HEK293T (cell line): Measurements from ENCODE around the gene NACC2.

Experiments
- CTCF ChIA-PET: fragments of 350-600 bp; formaldehyde crosslinking; extraction: SDS; loops from one replicate; lab custom pipeline; 2021; ENCODE audit warnings: antibody characterized with exemption, inconsistent platforms; lab: Yijun Ruan, JAX
- POLR2A ChIA-PET: fragments of 350-600 bp; formaldehyde crosslinking; extraction: SDS; loops from one replicate; lab custom pipeline; 2020; ENCODE audit warnings: antibody characterized with exemption, inconsistent platforms; lab: Yijun Ruan, JAX
- DNase-seq: peaks from one replicate; pipeline ENCODE4 v3.0.0; 2012; ENCODE audit warnings: mixed read lengths; ENCODE audit errors: extremely low spot score
- ARNT ChIP-seq: fragments of 450-650 bp; IDR thresholded peaks from 2 replicates; pipeline ENCODE4 v1.6.1; 2017; ENCODE audit warnings: mild to moderate bottlenecking
- BHLHE40 ChIP-seq: fragments of 450-650 bp; IDR thresholded peaks from 2 replicates; pipeline ENCODE4 v1.6.1; 2016; ENCODE audit warnings: mild to moderate bottlenecking, moderate library complexity, borderline replicate concordance
- CTBP1 ChIP-seq: fragments of 450-650 bp; IDR thresholded peaks from 2 replicates; pipeline ENCODE4 v1.6.1; 2016; ENCODE audit warnings: borderline replicate concordance
- ELF4 ChIP-seq: fragments of 450-650 bp; IDR thresholded peaks from 2 replicates; pipeline ENCODE4 v1.6.1; 2017; ENCODE audit warnings: antibody characterized with exemption
- FOXA1 ChIP-seq: fragments of 450-650 bp; IDR thresholded peaks from 2 replicates; pipeline ENCODE4 v1.6.1; 2016; ENCODE audit warnings: mild to moderate bottlenecking
- FOXK2 ChIP-seq: fragments of 450-650 bp; IDR thresholded peaks from 2 replicates; pipeline ENCODE4 v1.6.1; 2016; ENCODE audit warnings: mild to moderate bottlenecking
- FOXM1 ChIP-seq: fragments of 450-650 bp; IDR thresholded peaks from 2 replicates; pipeline ENCODE4 v1.6.1; 2017; ENCODE audit warnings: mild to moderate bottlenecking, borderline replicate concordance
- HDGF ChIP-seq: fragments of 450-650 bp; IDR thresholded peaks from 2 replicates; pipeline ENCODE4 v1.6.1; 2017; ENCODE audit warnings: antibody characterized with exemption, borderline replicate concordance
- L3MBTL2 ChIP-seq: fragments of 450-650 bp; conservative IDR thresholded peaks from 2 replicates; pipeline ENCODE4 v1.6.1; 2016; ENCODE audit warnings: mild to moderate bottlenecking
- LEF1 ChIP-seq: fragments of 450-650 bp; IDR thresholded peaks from 2 replicates; pipeline ENCODE4 v1.6.1; 2017; ENCODE audit warnings: mild to moderate bottlenecking, borderline replicate concordance
- NFRKB ChIP-seq: fragments of 450-650 bp; IDR thresholded peaks from 2 replicates; pipeline ENCODE4 v1.6.1; 2016; ENCODE audit warnings: mild to moderate bottlenecking, moderate library complexity
- PKNOX1 ChIP-seq: fragments of 450-650 bp; IDR thresholded peaks from 2 replicates; pipeline ENCODE4 v1.6.1; 2016
- SP1 ChIP-seq: fragments of 450-650 bp; IDR thresholded peaks from 2 replicates; pipeline ENCODE4 v1.6.1; 2017
- SUZ12 ChIP-seq: fragments of 450-650 bp; IDR thresholded peaks from 2 replicates; pipeline ENCODE4 v1.6.1; 2016; ENCODE audit warnings: mild to moderate bottlenecking
- TARDBP ChIP-seq: fragments of 450-650 bp; IDR thresholded peaks from 2 replicates; pipeline ENCODE4 v1.6.1; 2016
- ZNF384 ChIP-seq: fragments of 450-650 bp; IDR thresholded peaks from 2 replicates; pipeline ENCODE4 v1.6.1; 2016

NACC2 gene

GRCh38 chr9:136050701-136051452 lies 44.2 kb downstream of the NACC2 start:
- DNase-seq, result peak; percentile 28
- CTCF ChIA-PET, result no interaction called here
- TF ChIP-seq L3MBTL2 (no peak), ARNT (no peak), CTBP1 (no peak), FOXK2 (no peak), ELF4 (no peak), SUZ12 (no peak), NFRKB (no peak), TARDBP (no peak), PKNOX1 (no peak), SP1 (no peak), FOXM1 (no peak), HDGF (no peak), FOXA1 (no peak), ZNF384 (no peak), BHLHE40 (no peak), LEF1 (no peak)
- POLR2A ChIA-PET, result no interaction called here

- POLR2A ChIA-PET, result no interaction called here
- CTCF ChIA-PET, result no interaction called here
Measured at GRCh38 chr9:136050266-136050700, 44.8 kb downstream of the NACC2 start.

GRCh38 chr9:136049491-136050265 lies 45.4 kb downstream of the NACC2 start:
- ChIA-PET CTCF (no interaction called here), POLR2A (no interaction called here)
- TF ChIP-seq FOXM1 (no peak), NFRKB (no peak), FOXA1 (no peak), ARNT (no peak), ZNF384 (no peak), LEF1 (no peak), FOXK2 (no peak), BHLHE40 (no peak), CTBP1 (no peak), SUZ12 (no peak), TARDBP (no peak), HDGF (no peak), L3MBTL2 (no peak), PKNOX1 (no peak), SP1 (no peak), ELF4 (no peak)
- DNase-seq, result no peak

More at GRCh38 chr9:136050266-136050700, 44.8 kb downstream of the NACC2 start:
- no peak for DNase-seq
- TF ChIP-seq TARDBP (no peak), BHLHE40 (no peak), SUZ12 (no peak), LEF1 (no peak), FOXK2 (no peak), FOXM1 (no peak), SP1 (no peak), L3MBTL2 (no peak), NFRKB (no peak), FOXA1 (no peak), HDGF (no peak), ELF4 (no peak), ZNF384 (no peak), PKNOX1 (no peak), CTBP1 (no peak)

- no peak for DNase-seq
Measured at GRCh38 chr9:136048560-136049411, 46.3 kb downstream of the NACC2 start.

More at GRCh38 chr9:136048560-136049411, 46.3 kb downstream of the NACC2 start:
- CTCF ChIA-PET, result no interaction called here
- TF ChIP-seq SUZ12 (no peak), PKNOX1 (no peak), FOXA1 (no peak), ARNT (no peak), HDGF (no peak), TARDBP (no peak), FOXK2 (no peak), LEF1 (no peak), ELF4 (no peak), CTBP1 (no peak), BHLHE40 (no peak), SP1 (no peak), NFRKB (no peak), L3MBTL2 (no peak), FOXM1 (no peak)
- POLR2A ChIA-PET, result no interaction called here
